ENCODE data around the gene TMEM43. TPM values are rescaled to one million over a fixed set of nuclear protein-coding genes. Genes with fewer than 3 reads are reported as not detected.

TMEM43 gene
- polyA plus RNA-seq, 1 of the 3 experiments (the other 2 are of a cell fraction), result 105 TPM

DNA sequence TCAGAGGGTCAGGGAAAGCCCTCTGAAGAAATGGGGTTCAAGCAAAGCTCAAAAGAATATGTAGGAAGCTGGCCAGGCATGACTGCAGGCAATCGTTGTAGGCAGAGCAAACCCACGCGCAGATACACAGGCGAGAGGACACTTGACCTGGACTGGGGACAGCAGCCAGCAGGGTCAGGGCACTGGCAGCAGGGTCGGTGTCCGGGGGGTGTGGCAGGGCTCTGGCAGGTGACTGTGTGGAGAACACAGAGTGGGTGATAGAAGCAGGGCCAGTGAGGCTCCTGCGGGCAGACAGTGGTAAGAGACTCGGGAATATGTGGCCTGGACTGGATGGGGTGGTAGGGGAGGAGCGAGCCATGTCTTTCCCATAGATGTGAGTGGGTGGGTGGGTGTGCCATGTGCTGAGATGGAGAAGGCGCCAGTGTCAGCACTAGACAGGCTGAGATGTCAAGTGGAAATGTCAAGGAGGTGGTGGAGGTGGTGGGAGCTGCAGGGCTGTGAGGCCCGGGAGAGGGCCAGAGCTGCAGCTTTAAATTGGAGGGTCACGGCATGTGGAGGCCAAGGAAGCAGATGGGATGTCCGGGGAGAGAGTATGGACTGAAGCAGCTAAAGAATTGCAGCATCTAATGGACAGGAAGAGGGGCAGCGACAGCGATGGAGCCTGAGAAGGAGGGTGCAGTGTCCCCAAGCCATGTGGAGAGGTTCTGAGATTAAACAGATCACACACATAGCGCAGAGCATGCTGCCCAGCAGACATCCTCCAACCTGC is 13.4 kb downstream of the TMEM43 start:
- Histone ChIP-seq H2AFZ (ENCODE audit: low read depth) (no peak overlapping the region), H4K20me1 (ENCODE audit: insufficient read depth) (no peaks in the 10 kb centered on the region), H3K27me3 (ENCODE audit: insufficient read depth) (no peaks in the 10 kb centered on the region), H3K4me3 (ENCODE audit: low read depth in 2 of 2, low read length in 1 of 2) (no peak overlapping the region), H3K27ac (ENCODE audit: low read depth in 2 of 2, low read length in 1 of 2) (no peak overlapping the region), H3K4me1 (ENCODE audit: control insufficient read depth in 1 of 2, insufficient read depth in 2 of 2, low read depth in 1 of 2, low read length in 1 of 2) (peaks cover 0 to 8% of the 10 kb centered on the region in 2 experiments), H3F3A (replicated peaks; ENCODE audit: insufficient read depth) (peaks cover 20% of the 10 kb centered on the region), H3K36me3 (replicated peaks in 1 of 2; ENCODE audit: control insufficient read depth in 1 of 2, insufficient read depth in 2 of 2, low read length in 1 of 2) (peaks cover 19 to 84% of the 10 kb centered on the region in 2 experiments), H3K9me2 (no peaks in the 10 kb centered on the region), H3K79me2 (ENCODE audit: insufficient read depth) (no peaks in the 10 kb centered on the region; the same call in 1 of the 2 replicates), H3K4me2 (no peak overlapping the region), H3K9me3 (no peaks in the 10 kb centered on the region), H3K9ac (no peak overlapping the region)
- TF ChIP-seq, protein P1, sequence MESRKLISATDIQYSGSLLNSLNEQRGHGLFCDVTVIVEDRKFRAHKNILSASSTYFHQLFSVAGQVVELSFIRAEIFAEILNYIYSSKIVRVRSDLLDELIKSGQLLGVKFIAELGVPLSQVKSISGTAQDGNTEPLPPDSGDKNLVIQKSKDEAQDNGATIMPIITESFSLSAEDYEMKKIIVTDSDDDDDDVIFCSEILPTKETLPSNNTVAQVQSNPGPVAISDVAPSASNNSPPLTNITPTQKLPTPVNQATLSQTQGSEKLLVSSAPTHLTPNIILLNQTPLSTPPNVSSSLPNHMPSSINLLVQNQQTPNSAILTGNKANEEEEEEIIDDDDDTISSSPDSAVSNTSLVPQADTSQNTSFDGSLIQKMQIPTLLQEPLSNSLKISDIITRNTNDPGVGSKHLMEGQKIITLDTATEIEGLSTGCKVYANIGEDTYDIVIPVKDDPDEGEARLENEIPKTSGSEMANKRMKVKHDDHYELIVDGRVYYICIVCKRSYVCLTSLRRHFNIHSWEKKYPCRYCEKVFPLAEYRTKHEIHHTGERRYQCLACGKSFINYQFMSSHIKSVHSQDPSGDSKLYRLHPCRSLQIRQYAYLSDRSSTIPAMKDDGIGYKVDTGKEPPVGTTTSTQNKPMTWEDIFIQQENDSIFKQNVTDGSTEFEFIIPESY (IDR thresholded peaks at IDR 0.05; ENCODE audit: borderline replicate concordance, low read depth), result no peak
- TF ChIP-seq GATA2 (CRISPR knock-in tag; IDR thresholded peaks at IDR 0.05) (no peak), RFX5 (IDR thresholded peaks at IDR 0.05; ENCODE audit: low read length) (no peak), MXI1 (IDR thresholded peaks at IDR 0.05; ENCODE audit: low read depth, low read length) (no peak), SMC3 (IDR thresholded peaks at IDR 0.05; ENCODE audit: low read depth, low read length) (no peak), TCF12 (IDR thresholded peaks at IDR 0.05) (no peak), CHD2 (IDR thresholded peaks at IDR 0.05; ENCODE audit: low read length, partially characterized antibody) (no peak), FOXJ3 (CRISPR knock-in tag; IDR thresholded peaks at IDR 0.05) (no peak), JUND (IDR thresholded peaks at IDR 0.05) (no peak), EP300 (IDR thresholded peaks at IDR 0.05; ENCODE audit: borderline replicate concordance in 1 of 2, low read depth in 1 of 2, low read length in 1 of 2) (no peak), RAD21 (IDR thresholded peaks at IDR 0.05; ENCODE audit: low read length) (no peak)
- TF ChIP-seq, protein P2, sequence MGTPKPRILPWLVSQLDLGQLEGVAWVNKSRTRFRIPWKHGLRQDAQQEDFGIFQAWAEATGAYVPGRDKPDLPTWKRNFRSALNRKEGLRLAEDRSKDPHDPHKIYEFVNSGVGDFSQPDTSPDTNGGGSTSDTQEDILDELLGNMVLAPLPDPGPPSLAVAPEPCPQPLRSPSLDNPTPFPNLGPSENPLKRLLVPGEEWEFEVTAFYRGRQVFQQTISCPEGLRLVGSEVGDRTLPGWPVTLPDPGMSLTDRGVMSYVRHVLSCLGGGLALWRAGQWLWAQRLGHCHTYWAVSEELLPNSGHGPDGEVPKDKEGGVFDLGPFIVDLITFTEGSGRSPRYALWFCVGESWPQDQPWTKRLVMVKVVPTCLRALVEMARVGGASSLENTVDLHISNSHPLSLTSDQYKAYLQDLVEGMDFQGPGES (IDR thresholded peaks at IDR 0.05; ENCODE audit: low read depth, low read length), result no peak
- DNase-seq, result no peak
- 91% methylated on average over 16 of the region's 16 CpGs for WGBS (ENCODE audit: low lambda C conversion rate)
- ChIA-PET CTCF (interaction anchor here (1.3 kb wide), 1 partner anchor 8 kb away, joined by 6 read pairs; no protein-coding TSS in a partner anchor), POLR2A (interaction anchor here (0.7 kb wide), 1 partner anchor 73 kb away, joined by 3 read pairs; no protein-coding TSS in a partner anchor)

DNA sequence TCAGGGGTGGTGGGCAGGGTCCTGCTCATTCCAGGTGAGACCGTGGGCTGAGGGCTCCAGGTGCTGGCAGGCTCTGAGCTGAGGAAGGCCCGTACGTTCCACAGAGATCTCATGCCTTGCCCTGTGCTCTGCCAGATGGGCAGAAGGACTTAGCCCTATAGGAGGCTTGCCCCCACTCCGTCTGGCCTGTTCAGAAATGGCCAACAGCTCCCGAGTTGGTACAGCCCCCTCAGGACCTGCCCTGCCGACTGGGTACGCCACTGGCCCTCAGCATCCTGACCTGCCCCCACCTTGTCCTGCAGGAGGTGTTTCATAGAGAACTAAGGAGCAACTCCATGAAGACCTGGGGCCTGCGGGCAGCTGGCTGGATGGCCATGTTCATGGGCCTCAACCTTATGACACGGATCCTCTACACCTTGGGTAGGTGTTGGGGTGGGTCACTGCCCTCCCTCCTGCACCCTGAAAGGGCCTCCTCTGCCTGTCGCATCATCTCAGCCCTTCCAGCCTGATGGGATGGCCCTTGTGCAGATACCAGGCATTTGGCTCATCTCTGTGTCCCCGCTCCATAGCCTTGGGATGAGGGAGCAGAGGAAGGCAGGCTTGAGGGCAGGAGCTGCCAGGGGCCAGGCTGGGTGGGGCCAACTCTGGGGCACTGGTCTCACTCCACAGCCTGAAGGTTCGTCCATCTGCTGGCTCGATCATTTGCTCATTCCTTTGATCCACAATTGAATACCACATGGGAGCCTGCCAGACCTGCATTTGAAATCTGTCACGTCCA is 14.2 kb downstream of the TMEM43 start:
- H3K27me3 ChIP-seq (ENCODE audit: insufficient read depth), result no peaks in the 10 kb centered on the region
- no peak for DNase-seq
- peaks cover 4 to 13% of the 10 kb centered on the region in 2 experiments for H3K4me1 ChIP-seq (ENCODE audit: control insufficient read depth in 1 of 2, insufficient read depth in 2 of 2, low read depth in 1 of 2, low read length in 1 of 2)
- TF ChIP-seq, protein P3, sequence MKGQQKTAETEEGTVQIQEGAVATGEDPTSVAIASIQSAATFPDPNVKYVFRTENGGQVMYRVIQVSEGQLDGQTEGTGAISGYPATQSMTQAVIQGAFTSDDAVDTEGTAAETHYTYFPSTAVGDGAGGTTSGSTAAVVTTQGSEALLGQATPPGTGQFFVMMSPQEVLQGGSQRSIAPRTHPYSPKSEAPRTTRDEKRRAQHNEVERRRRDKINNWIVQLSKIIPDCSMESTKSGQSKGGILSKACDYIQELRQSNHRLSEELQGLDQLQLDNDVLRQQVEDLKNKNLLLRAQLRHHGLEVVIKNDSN (IDR thresholded peaks at IDR 0.05; ENCODE audit: borderline replicate concordance, low read depth), result no peak
- TF ChIP-seq NRF1 (IDR thresholded peaks at IDR 0.05; ENCODE audit: low read depth, low read length) (no peak), MXI1 (IDR thresholded peaks at IDR 0.05; ENCODE audit: low read depth, low read length) (no peak), RAD21 (IDR thresholded peaks at IDR 0.05; ENCODE audit: low read length) (no peak), EZH2phosphoT487 (IDR thresholded peaks at IDR 0.05; ENCODE audit: borderline replicate concordance, low read depth) (no peak), RFX5 (IDR thresholded peaks at IDR 0.05; ENCODE audit: low read length) (no peak), MEF2A (IDR thresholded peaks at IDR 0.05; ENCODE audit: borderline replicate concordance, low read depth) (no peak), TCF12 (IDR thresholded peaks at IDR 0.05) (no peak)
- H4K20me1 ChIP-seq (ENCODE audit: insufficient read depth), result no peaks in the 10 kb centered on the region
- H3K9ac ChIP-seq, result no peak overlapping the region
- no peaks in the 10 kb centered on the region for H3K9me2 ChIP-seq
- no peaks in the 10 kb centered on the region; the same call in 1 of the 2 replicates for H3K79me2 ChIP-seq (ENCODE audit: insufficient read depth)
- ChIA-PET POLR2A (no interaction called here), CTCF (no interaction called here)
- H2AFZ ChIP-seq (ENCODE audit: low read depth), result no peak overlapping the region
- H3K9me3 ChIP-seq, result no peaks in the 10 kb centered on the region
- H3K36me3 ChIP-seq (replicated peaks in 1 of 2; ENCODE audit: control insufficient read depth in 1 of 2, insufficient read depth in 2 of 2, low read length in 1 of 2), result peaks cover 15 to 77% of the 10 kb centered on the region in 2 experiments
- no peak overlapping the region for H3K27ac ChIP-seq (ENCODE audit: low read depth in 2 of 2, low read length in 1 of 2)
- peaks cover 28% of the 10 kb centered on the region for H3F3A ChIP-seq (replicated peaks; ENCODE audit: insufficient read depth)
- no peak overlapping the region for H3K4me3 ChIP-seq (ENCODE audit: low read depth in 2 of 2, low read length in 1 of 2)
- no peak overlapping the region for H3K4me2 ChIP-seq
- 96% methylated on average over 7 of the region's 14 CpGs for WGBS (ENCODE audit: low lambda C conversion rate)
